ENCODE results near the gene MUC15. TPM values are rescaled to one million over a fixed set of nuclear protein-coding genes. Genes with fewer than 3 reads are reported as not detected.

The MUC15 gene
- total and polyA plus RNA-seq, 2 donors (not counting 1 experiment from before 2014, with no cell fraction given), result not detected

DNA sequence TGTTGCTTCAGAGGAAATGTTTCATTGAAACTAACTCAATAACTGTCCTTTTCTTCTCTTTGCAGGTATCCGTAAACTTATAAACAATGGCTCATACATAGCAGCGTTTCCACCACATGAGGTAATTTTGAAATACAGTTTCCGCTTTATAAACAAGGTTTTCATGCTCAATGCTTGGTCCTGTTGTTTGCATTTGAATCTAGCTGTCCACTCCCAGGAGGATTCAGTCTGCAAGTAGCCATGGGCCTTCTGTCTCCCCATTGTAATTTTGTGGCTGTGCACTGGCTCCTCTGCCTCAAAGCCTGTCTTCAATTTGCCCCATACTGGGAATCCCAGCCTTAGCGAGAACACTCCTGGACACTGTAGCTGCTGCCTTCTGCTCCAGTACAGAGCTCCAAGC lies 34.7 kb downstream of the MUC15 start:
- intact Hi-C loops (cut with micrococcal nuclease), result no loop called here
- Histone ChIP-seq H4K20me1 (ENCODE audit: control insufficient read depth, insufficient read depth, low read length, poor library complexity, severe bottlenecking) (no peaks in the 10 kb centered on the region), H2AFZ (ENCODE audit: insufficient read depth, low read depth, low read length, poor library complexity, severe bottlenecking) (no peak overlapping the region), H3K4me3 (ENCODE audit: control extremely low read depth in 1 of 5, extremely low read depth in 1 of 5, insufficient read depth in 1 of 5, low read depth in 2 of 5, low read length in 4 of 5) (no peak overlapping the region), H3K27ac (ENCODE audit: low read length in 2 of 2) (no peak overlapping the region), H3K9me3 (ENCODE audit: control extremely low read depth in 1 of 3, control insufficient read depth in 2 of 3, insufficient read depth in 1 of 3, low read length in 2 of 3) (no peaks in the 10 kb centered on the region), H3K4me2 (replicated peaks; ENCODE audit: low read depth, low read length, poor library complexity, severe bottlenecking) (no peak overlapping the region), H3K4me1 (ENCODE audit: control insufficient read depth in 2 of 2, insufficient read depth in 2 of 2, low read length in 2 of 2) (no peaks in the 10 kb centered on the region), H3K36me3 (replicated peaks in 1 of 2; ENCODE audit: control extremely low read depth in 1 of 2, control insufficient read depth in 1 of 2, extremely low read depth in 1 of 2, insufficient read depth in 2 of 2, low read length in 1 of 2) (no peaks in the 10 kb centered on the region), H3K9ac (ENCODE audit: low read length) (no peak overlapping the region), H3K79me2 (ENCODE audit: control insufficient read depth, insufficient read depth, low read length) (no peaks in the 10 kb centered on the region), H3K27me3 (replicated peaks in 1 of 4; ENCODE audit: control extremely low read depth in 1 of 4, control insufficient read depth in 3 of 4, insufficient read depth in 4 of 4, low read length in 3 of 4) (no peaks in the 10 kb centered on the region)
- DNase-seq (no peak), ATAC-seq (ENCODE audit: low read depth) (no peak)
- TF ChIP-seq, protein P1, sequence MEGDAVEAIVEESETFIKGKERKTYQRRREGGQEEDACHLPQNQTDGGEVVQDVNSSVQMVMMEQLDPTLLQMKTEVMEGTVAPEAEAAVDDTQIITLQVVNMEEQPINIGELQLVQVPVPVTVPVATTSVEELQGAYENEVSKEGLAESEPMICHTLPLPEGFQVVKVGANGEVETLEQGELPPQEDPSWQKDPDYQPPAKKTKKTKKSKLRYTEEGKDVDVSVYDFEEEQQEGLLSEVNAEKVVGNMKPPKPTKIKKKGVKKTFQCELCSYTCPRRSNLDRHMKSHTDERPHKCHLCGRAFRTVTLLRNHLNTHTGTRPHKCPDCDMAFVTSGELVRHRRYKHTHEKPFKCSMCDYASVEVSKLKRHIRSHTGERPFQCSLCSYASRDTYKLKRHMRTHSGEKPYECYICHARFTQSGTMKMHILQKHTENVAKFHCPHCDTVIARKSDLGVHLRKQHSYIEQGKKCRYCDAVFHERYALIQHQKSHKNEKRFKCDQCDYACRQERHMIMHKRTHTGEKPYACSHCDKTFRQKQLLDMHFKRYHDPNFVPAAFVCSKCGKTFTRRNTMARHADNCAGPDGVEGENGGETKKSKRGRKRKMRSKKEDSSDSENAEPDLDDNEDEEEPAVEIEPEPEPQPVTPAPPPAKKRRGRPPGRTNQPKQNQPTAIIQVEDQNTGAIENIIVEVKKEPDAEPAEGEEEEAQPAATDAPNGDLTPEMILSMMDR (IDR thresholded peaks at IDR 0.05), result no peak
- no peak for TF ChIP-seq EZH2 (IDR thresholded peaks at IDR 0.05; ENCODE audit: borderline replicate concordance, insufficient read depth, low read depth, low read length, poor library complexity, severe bottlenecking)
- H3K27ac Mint-ChIP-seq, result no peak overlapping the region
- POLR2A ChIA-PET, result no interaction called here
- H3K27me3 Mint-ChIP-seq, result no peaks in the 10 kb centered on the region
- no peak overlapping the region for H3K4me3 Mint-ChIP-seq
- H3K4me1 Mint-ChIP-seq, result no peaks in the 10 kb centered on the region
- CTCF ChIA-PET, result no interaction called here
- WGBS (ENCODE audit: insufficient coverage), result 90% methylated on average over 2 of the region's 4 CpGs
- peaks cover 2% of the 10 kb centered on the region for H3K9me3 Mint-ChIP-seq (ENCODE audit: insufficient read depth)

DNA sequence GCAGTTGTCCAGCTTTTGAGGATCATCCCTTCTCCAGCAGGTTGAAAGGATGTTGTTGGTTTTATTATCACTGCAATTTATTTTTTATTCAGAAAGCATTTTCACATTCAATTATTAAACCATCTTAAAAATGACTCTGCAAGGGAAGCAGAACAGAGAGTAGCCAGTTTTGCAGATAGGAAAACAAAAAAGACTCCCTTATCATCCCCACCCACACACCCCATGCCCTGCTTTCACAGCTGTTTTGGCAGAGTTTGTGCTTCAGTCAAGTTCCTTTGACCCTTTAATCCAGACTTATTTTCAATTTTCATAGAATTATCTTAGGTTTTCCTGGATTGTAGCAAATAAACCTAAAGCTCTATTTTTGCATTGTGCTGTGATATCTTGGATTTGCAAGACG lies 44.4 kb downstream of the MUC15 start:
- Histone ChIP-seq H3K9me3 (ENCODE audit: control extremely low read depth in 1 of 3, control insufficient read depth in 2 of 3, insufficient read depth in 1 of 3, low read length in 2 of 3) (no peaks in the 10 kb centered on the region), H3K79me2 (ENCODE audit: control insufficient read depth, insufficient read depth, low read length) (no peaks in the 10 kb centered on the region), H3K36me3 (replicated peaks in 1 of 2; ENCODE audit: control extremely low read depth in 1 of 2, control insufficient read depth in 1 of 2, extremely low read depth in 1 of 2, insufficient read depth in 2 of 2, low read length in 1 of 2) (no peaks in the 10 kb centered on the region), H3K27me3 (replicated peaks in 1 of 4; ENCODE audit: control extremely low read depth in 1 of 4, control insufficient read depth in 3 of 4, insufficient read depth in 4 of 4, low read length in 3 of 4) (no peaks in the 10 kb centered on the region), H3K4me1 (ENCODE audit: control insufficient read depth in 2 of 2, insufficient read depth in 2 of 2, low read length in 2 of 2) (no peaks in the 10 kb centered on the region), H3K27ac (ENCODE audit: low read length in 2 of 2) (no peak overlapping the region), H3K9ac (ENCODE audit: low read length) (no peak overlapping the region), H4K20me1 (ENCODE audit: control insufficient read depth, insufficient read depth, low read length, poor library complexity, severe bottlenecking) (no peaks in the 10 kb centered on the region), H3K4me3 (ENCODE audit: control extremely low read depth in 1 of 5, extremely low read depth in 1 of 5, insufficient read depth in 1 of 5, low read depth in 2 of 5, low read length in 4 of 5) (no peak overlapping the region), H3K4me2 (replicated peaks; ENCODE audit: low read depth, low read length, poor library complexity, severe bottlenecking) (no peak overlapping the region), H2AFZ (ENCODE audit: insufficient read depth, low read depth, low read length, poor library complexity, severe bottlenecking) (no peak overlapping the region)
- H3K4me1 Mint-ChIP-seq, result no peaks in the 10 kb centered on the region
- H3K9me3 Mint-ChIP-seq (ENCODE audit: insufficient read depth), result no peaks in the 10 kb centered on the region
- CTCF ChIA-PET, result no interaction called here
- no CpG with 5 or more reads among the region's 1 CpG for WGBS (ENCODE audit: insufficient coverage)
- DNase-seq (no peak), ATAC-seq (ENCODE audit: low read depth) (no peak)
- intact Hi-C loops (cut with micrococcal nuclease), result no loop called here
- no peak overlapping the region for H3K27ac Mint-ChIP-seq
- no peaks in the 10 kb centered on the region for H3K27me3 Mint-ChIP-seq
- TF ChIP-seq EZH2 (IDR thresholded peaks at IDR 0.05; ENCODE audit: borderline replicate concordance, insufficient read depth, low read depth, low read length, poor library complexity, severe bottlenecking), result no peak
- TF ChIP-seq, protein P1 (IDR thresholded peaks at IDR 0.05), result no peak
- POLR2A ChIA-PET, result no interaction called here
- no peak overlapping the region for H3K4me3 Mint-ChIP-seq

Measured in B cell (primary cell).